ENCODE results near the gene RNF144A.

RNF144A gene

GRCh38 chr2:6908291-6908690 lies 8.9 kb upstream of the RNF144A start:
- no peak overlapping the region for H3K4me3 ChIP-seq (ENCODE audit: extremely low read depth, insufficient read depth, low read length, poor library complexity, severe bottlenecking)
- WGBS, 2 experiments (ENCODE audit: insufficient coverage in 2 of 2) = 100% methylated on average over 1 of the region's 2 CpGs; no CpG with 5 or more reads in 1 of the 2 experiments
- H3K4me1 ChIP-seq (ENCODE audit: control insufficient read depth, insufficient read depth, low read length, poor library complexity, severe bottlenecking) = peaks cover 7% of the 10 kb centered on the region
- no peaks in the 10 kb centered on the region for H3K9me3 ChIP-seq (ENCODE audit: control insufficient read depth, low read length)
- H3K27ac ChIP-seq (ENCODE audit: low read depth, low read length, severe bottlenecking) = no peak overlapping the region
- no peaks in the 10 kb centered on the region for H3K36me3 ChIP-seq (ENCODE audit: control insufficient read depth, insufficient read depth, low read length)

GRCh38 chr2:6909431-6910385 lies 7.5 kb upstream of the RNF144A start:
- WGBS, 2 experiments (ENCODE audit: insufficient coverage in 2 of 2) = 83 to 88% methylated on average over 1 to 4 of the region's 8 CpGs
- no peaks in the 10 kb centered on the region for H3K36me3 ChIP-seq (ENCODE audit: control insufficient read depth, insufficient read depth, low read length)
- no peak overlapping the region for H3K4me3 ChIP-seq (ENCODE audit: extremely low read depth, insufficient read depth, low read length, poor library complexity, severe bottlenecking)
- H3K27ac ChIP-seq (ENCODE audit: low read depth, low read length, severe bottlenecking) = no peak overlapping the region
- H3K4me1 ChIP-seq (ENCODE audit: control insufficient read depth, insufficient read depth, low read length, poor library complexity, severe bottlenecking) = peaks cover 7% of the 10 kb centered on the region
- H3K9me3 ChIP-seq (ENCODE audit: control insufficient read depth, low read length) = no peaks in the 10 kb centered on the region

GRCh38 chr2:6911721-6912120 lies 5.5 kb upstream of the RNF144A start:
- Histone ChIP-seq H3K4me3 (ENCODE audit: extremely low read depth, insufficient read depth, low read length, poor library complexity, severe bottlenecking) (no peak overlapping the region), H3K4me1 (ENCODE audit: control insufficient read depth, insufficient read depth, low read length, poor library complexity, severe bottlenecking) (peaks cover 7% of the 10 kb centered on the region), H3K36me3 (ENCODE audit: control insufficient read depth, insufficient read depth, low read length) (no peaks in the 10 kb centered on the region), H3K9me3 (ENCODE audit: control insufficient read depth, low read length) (no peaks in the 10 kb centered on the region), H3K27ac (ENCODE audit: low read depth, low read length, severe bottlenecking) (no peak overlapping the region)

- WGBS, 2 experiments (ENCODE audit: insufficient coverage in 2 of 2) = 92 to 93% methylated on average over 4 to 6 of the region's 9 CpGs
- H3K4me1 ChIP-seq (ENCODE audit: control insufficient read depth, insufficient read depth, low read length, poor library complexity, severe bottlenecking) = peaks cover 9% of the 10 kb centered on the region
- H3K9me3 ChIP-seq (ENCODE audit: control insufficient read depth, low read length) = no peaks in the 10 kb centered on the region
- no peak overlapping the region for H3K4me3 ChIP-seq (ENCODE audit: extremely low read depth, insufficient read depth, low read length, poor library complexity, severe bottlenecking)
- H3K27ac ChIP-seq (ENCODE audit: low read depth, low read length, severe bottlenecking) = no peak overlapping the region
- H3K36me3 ChIP-seq (ENCODE audit: control insufficient read depth, insufficient read depth, low read length) = no peaks in the 10 kb centered on the region
Observed at GRCh38 chr2:6913415-6914157, 3.6 kb upstream of the RNF144A start.

GRCh38 chr2:6914828-6915227 lies 2.4 kb upstream of the RNF144A start:
- no peaks in the 10 kb centered on the region for H3K9me3 ChIP-seq (ENCODE audit: control insufficient read depth, low read length)
- no peak overlapping the region for H3K4me3 ChIP-seq (ENCODE audit: extremely low read depth, insufficient read depth, low read length, poor library complexity, severe bottlenecking)
- 80 to 100% methylated on average over 3 of the region's 3 CpGs for WGBS, 2 experiments (ENCODE audit: insufficient coverage in 2 of 2)
- no peak overlapping the region for H3K27ac ChIP-seq (ENCODE audit: low read depth, low read length, severe bottlenecking)
- H3K36me3 ChIP-seq (ENCODE audit: control insufficient read depth, insufficient read depth, low read length) = no peaks in the 10 kb centered on the region
- H3K4me1 ChIP-seq (ENCODE audit: control insufficient read depth, insufficient read depth, low read length, poor library complexity, severe bottlenecking) = peaks cover 3% of the 10 kb centered on the region

GRCh38 chr2:6915399-6915798 lies 1.8 kb upstream of the RNF144A start:
- 50 to 67% methylated on average over 1 to 2 of the region's 2 CpGs for WGBS, 2 experiments (ENCODE audit: insufficient coverage in 2 of 2)
- Histone ChIP-seq H3K9me3 (ENCODE audit: control insufficient read depth, low read length) (no peaks in the 10 kb centered on the region), H3K4me1 (ENCODE audit: control insufficient read depth, insufficient read depth, low read length, poor library complexity, severe bottlenecking) (peaks cover 3% of the 10 kb centered on the region), H3K36me3 (ENCODE audit: control insufficient read depth, insufficient read depth, low read length) (no peaks in the 10 kb centered on the region), H3K27ac (ENCODE audit: low read depth, low read length, severe bottlenecking) (no peak overlapping the region), H3K4me3 (ENCODE audit: extremely low read depth, insufficient read depth, low read length, poor library complexity, severe bottlenecking) (no peak overlapping the region)

GRCh38 chr2:6916224-6916623 lies 988 bp upstream of the RNF144A start:
- no peak overlapping the region for H3K4me3 ChIP-seq (ENCODE audit: extremely low read depth, insufficient read depth, low read length, poor library complexity, severe bottlenecking)
- no peaks in the 10 kb centered on the region for H3K9me3 ChIP-seq (ENCODE audit: control insufficient read depth, low read length)
- no peak overlapping the region for H3K27ac ChIP-seq (ENCODE audit: low read depth, low read length, severe bottlenecking)
- H3K36me3 ChIP-seq (ENCODE audit: control insufficient read depth, insufficient read depth, low read length) = no peaks in the 10 kb centered on the region
- whole genome bisulfite sequencing, 2 experiments (ENCODE audit: insufficient coverage in 2 of 2) = 80% methylated on average over 1 of the region's 3 CpGs; no CpG with 5 or more reads in 1 of the 2 experiments
- H3K4me1 ChIP-seq (ENCODE audit: control insufficient read depth, insufficient read depth, low read length, poor library complexity, severe bottlenecking) = peaks cover 3% of the 10 kb centered on the region

GRCh38 chr2:6916736-6917070 lies 509 bp upstream of the RNF144A start:
- WGBS, 2 experiments (ENCODE audit: insufficient coverage in 2 of 2) = 38 to 42% methylated on average over 6 of the region's 8 CpGs
- H3K9me3 ChIP-seq (ENCODE audit: control insufficient read depth, low read length) = no peaks in the 10 kb centered on the region
- peaks cover 3% of the 10 kb centered on the region for H3K4me1 ChIP-seq (ENCODE audit: control insufficient read depth, insufficient read depth, low read length, poor library complexity, severe bottlenecking)
- H3K4me3 ChIP-seq (ENCODE audit: extremely low read depth, insufficient read depth, low read length, poor library complexity, severe bottlenecking) = peak overlapping the region; percentile 8
- no peaks in the 10 kb centered on the region for H3K36me3 ChIP-seq (ENCODE audit: control insufficient read depth, insufficient read depth, low read length)
- no peak overlapping the region for H3K27ac ChIP-seq (ENCODE audit: low read depth, low read length, severe bottlenecking)

GRCh38 chr2:6917761-6918421 lies 679 bp downstream of the RNF144A start:
- H3K9me3 ChIP-seq (ENCODE audit: control insufficient read depth, low read length) = no peaks in the 10 kb centered on the region
- H3K36me3 ChIP-seq (ENCODE audit: control insufficient read depth, insufficient read depth, low read length) = no peaks in the 10 kb centered on the region
- peaks cover 3% of the 10 kb centered on the region for H3K4me1 ChIP-seq (ENCODE audit: control insufficient read depth, insufficient read depth, low read length, poor library complexity, severe bottlenecking)
- peak overlapping the region; percentile 63 for H3K4me3 ChIP-seq (ENCODE audit: extremely low read depth, insufficient read depth, low read length, poor library complexity, severe bottlenecking)
- 0 to 1% methylated on average over 47 to 51 of the region's 68 CpGs for WGBS, 2 experiments (ENCODE audit: insufficient coverage in 2 of 2)
- no peak overlapping the region for H3K27ac ChIP-seq (ENCODE audit: low read depth, low read length, severe bottlenecking)

- H3K36me3 ChIP-seq (ENCODE audit: control insufficient read depth, insufficient read depth, low read length) = peaks cover 5% of the 10 kb centered on the region
- no peak overlapping the region for H3K4me3 ChIP-seq (ENCODE audit: extremely low read depth, insufficient read depth, low read length, poor library complexity, severe bottlenecking)
- H3K4me1 ChIP-seq (ENCODE audit: control insufficient read depth, insufficient read depth, low read length, poor library complexity, severe bottlenecking) = peaks cover 3% of the 10 kb centered on the region
- no peak overlapping the region for H3K27ac ChIP-seq (ENCODE audit: low read depth, low read length, severe bottlenecking)
- no peaks in the 10 kb centered on the region for H3K9me3 ChIP-seq (ENCODE audit: control insufficient read depth, low read length)
- WGBS, 2 experiments (ENCODE audit: insufficient coverage in 2 of 2) = 63 to 84% methylated on average over 4 to 9 of the region's 12 CpGs
Observed at GRCh38 chr2:6919901-6920742, 2.9 kb downstream of the RNF144A start.
